Stimulated activated naive CD4-positive, alpha-beta T cell treated with Interleukin-2 at 50 U/mL for 16 hours (primary cell): ENCODE measurements around the gene PRDX5.
A peak's percentile ranks its signal among the peaks of the same experiment; 100 is the strongest.

Experiments
- DNase-seq: peaks from one replicate; lab custom pipeline; 2025; lab: John Stamatoyannopoulos, UW

PRDX5 gene

GRCh38 chr11:64317961-64318765, at the start of gene PRDX5:
Gene PRDX5, plus strand, starts transcription at chr11:64318121. Its CDS starts 95 bp downstream, at chr11:64318216.
- peak; percentile 94 for DNase-seq

DNA sequence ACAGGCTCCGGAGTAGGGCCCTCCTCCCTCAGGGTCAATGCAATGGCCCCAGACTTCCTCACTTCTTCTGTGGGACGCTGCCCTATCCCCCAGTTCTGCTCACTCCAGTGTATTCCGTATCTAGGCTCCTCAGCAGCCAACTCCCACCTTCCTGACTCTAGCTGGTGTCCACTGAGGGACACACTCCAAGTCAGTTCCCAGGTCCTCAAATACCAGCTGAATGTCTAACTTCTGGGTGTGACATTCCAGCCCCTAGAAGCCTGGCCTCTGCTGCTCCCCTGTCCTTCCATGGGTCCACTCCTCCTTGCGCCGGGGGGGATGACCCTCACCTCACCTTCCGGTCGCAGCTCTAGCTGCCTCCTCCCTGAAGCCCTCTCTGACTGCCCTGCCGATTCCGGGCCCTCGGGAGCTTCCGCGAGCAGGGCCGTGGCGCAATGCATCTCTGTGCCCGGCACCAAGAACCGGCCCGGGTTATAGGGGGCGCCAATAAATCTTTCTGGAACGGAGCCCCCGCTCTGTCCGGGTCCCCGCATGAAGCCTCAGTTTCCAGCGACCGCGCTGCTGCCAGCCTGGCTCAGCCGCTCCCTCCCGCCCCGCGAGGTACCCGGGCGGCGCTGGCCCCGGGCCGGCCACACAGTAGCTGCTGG, 48.9 kb upstream of the PRDX5 start:
- peak; percentile 28 for DNase-seq

DNA sequence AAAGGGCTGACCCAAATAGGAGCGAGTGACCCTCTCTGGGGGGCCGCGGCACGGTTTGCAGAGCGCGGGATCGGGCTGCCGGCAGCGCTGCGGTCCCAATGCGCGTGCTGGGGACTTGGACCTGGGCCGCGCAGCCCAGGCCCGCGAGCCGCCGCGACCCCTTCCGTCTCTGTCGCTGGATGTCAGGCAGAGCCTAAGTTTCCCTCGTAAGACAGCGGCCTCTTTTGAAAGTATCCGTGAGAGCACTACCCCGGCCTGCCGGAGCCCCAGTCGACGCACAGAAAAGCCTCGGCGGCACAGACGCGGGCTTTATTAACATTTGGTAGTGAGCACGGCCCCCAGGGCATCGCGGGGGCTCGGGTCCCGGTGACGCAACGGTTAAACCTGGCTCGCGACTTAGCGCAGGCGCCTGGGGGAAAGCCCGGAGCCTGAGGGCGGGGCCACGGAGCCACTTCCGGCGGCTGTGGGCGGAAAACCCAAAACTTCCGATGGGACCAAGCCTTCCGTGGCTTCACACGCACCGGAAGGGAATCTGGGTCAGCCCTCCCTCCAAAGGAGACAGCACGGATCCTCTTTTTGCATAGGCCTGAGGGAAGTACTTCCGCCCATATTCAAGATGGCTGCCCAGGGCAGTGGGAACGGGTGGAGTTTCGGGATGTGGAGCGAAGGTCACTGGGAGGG, 48.2 kb upstream of the PRDX5 start:
- DNase-seq: peak; percentile 98

GRCh38 chr11:64275031-64275800, 42.7 kb upstream of the PRDX5 start:
- DNase-seq: no peak

GRCh38 chr11:64275841-64276240, 42.1 kb upstream of the PRDX5 start:
- DNase-seq: no peak

DNA sequence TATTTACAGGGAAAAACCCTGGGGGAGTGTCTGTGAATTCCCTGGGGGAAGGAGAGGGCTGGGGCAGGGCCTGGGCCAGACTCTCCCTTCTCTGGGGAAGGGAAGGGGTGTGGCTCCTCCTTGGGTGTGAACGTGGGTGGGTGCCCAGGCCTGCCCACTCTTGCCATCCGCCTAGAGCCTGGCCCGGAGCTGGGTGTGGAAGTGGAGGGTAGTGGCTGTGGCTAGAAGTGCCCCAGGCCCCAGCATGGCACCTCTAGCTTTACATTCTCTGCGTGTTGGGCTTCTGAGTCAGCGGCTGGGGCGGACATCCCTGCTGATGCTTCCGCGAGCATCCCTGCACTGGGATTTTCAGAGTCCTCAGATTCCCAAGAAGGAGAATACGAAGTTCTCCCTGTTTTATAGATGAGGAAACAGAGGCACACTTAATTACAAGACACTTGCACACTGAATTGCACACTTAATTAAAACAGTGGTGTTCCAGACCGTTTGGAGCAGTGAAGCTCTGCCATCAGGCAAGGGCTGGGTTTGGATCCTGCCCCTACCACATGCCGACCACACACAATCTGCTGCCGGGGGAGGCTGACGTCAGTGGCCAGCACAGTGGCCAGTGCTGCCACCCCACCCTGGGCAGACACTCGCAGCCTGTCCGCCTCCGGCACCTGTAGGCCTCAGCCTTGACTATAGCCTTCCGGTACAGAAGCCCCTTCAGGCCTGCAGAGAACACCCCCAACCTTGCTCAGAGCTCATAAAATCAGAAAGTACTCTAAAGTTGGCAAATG, 41.1 kb upstream of the PRDX5 start:
- DNase-seq: no peak

DNA sequence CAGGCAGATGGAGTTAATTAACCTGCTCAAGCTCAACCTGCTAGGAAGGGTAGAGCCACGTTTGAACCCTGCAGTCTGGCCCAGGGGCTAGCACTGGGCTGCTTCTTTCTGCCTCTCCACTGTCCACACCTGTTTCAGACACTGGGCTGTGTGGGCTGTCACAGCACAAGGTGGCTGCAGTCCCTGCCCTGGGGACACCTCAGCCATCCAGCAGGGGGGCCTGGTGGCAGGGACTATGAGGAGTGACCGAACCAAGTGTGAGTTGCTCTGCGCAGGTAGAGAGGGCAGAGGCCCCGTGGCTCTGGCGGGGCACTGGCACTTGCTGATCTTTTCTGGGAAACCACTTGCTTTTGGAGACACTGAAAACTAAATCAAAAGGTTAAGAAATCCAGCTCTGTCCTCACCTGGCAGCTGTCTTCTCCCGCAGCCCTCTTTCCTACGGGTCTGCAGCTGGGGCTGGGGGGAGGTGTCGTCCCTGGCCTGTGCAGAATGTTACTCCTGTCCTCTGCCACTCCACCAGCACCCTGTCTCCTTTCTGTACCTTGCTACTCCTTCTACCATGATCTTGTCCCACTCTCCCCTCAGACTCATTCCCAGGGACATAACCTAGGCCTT, 39.2 kb upstream of the PRDX5 start:
- DNase-seq: no peak

- no peak for DNase-seq
These were observed 35.8 kb upstream of the PRDX5 start for GRCh38 chr11:64281957-64282770.

DNA sequence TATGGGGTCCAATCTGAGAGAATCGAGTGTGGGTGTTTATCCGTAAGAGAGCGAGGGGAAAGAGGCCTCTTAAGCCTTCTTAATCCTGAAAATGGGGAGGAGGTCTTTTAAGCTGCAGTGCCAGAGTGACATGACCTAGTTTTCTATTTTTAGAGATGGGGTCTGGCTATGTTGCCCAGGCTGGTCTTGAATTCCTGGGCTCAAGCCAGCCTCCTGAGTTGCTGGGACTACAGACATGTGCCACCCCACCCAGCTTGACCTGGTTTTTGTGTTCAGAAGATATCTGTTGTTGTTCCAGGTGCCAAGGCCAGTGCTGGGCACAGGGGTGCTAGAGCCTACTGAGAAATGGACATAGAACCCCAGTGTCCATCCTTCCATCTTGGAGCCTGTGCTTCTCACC, 34.8 kb upstream of the PRDX5 start:
- no peak for DNase-seq

- peak; percentile 89 for DNase-seq
These were observed 33.6 kb upstream of the PRDX5 start, which contains the start of gene BAD for GRCh38 chr11:64284048-64284961. Gene BAD, minus strand, starts transcription at chr11:64284665. Its CDS starts 297 bp downstream, at chr11:64284368.

DNA sequence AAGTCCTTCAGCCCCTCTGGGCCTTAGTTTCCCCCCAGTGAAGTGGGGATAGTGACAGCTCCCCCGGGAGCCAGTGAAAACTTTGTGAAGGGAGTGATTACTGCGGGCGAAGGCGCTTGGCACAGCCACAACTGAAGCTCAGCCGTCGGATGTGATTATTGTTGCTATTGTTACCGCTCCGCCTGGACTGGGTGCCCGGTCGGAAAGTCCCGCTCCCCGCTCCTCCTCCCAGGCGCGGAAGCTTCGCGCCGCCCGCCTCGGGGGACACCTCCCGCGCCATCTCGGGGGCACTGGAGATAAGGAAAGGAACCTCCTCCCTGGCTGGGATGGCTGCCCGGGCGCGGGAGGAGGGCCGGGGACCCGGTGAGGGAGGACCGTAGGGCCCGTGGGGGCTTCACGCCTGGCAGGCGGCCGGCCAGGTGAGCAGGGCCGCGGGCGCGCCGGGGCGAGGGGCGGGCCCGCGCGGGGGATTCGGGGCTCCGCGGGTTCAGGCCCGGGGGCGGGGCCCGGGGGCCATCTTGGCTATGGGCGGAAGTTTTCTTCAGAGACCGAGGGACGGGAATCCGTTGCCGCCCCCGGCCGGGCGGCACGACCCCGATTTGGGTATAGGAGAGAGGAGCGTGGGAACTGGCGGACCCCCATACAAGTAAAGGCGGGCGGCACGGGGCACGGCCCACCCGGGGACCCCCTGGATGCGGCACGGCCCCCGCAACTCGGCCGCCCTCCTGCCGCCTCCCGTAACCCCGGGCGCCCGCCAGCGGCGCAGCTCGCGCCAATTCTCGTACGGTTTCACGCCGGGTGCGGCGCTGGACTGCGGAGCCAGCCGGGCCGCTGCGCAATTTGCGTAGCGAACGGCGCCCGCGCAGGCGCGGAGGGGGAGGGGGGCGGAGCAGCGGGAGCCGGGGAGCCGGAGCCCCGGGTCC, 32.7 kb upstream of the PRDX5 start, which contains the start of gene GPR137:
Gene GPR137, plus strand, starts transcription at position 887 of the 923 bp plus-strand sequence. CDS start 677 bp downstream, outside the sequence.
- DNase-seq: peak; percentile 85

DNA sequence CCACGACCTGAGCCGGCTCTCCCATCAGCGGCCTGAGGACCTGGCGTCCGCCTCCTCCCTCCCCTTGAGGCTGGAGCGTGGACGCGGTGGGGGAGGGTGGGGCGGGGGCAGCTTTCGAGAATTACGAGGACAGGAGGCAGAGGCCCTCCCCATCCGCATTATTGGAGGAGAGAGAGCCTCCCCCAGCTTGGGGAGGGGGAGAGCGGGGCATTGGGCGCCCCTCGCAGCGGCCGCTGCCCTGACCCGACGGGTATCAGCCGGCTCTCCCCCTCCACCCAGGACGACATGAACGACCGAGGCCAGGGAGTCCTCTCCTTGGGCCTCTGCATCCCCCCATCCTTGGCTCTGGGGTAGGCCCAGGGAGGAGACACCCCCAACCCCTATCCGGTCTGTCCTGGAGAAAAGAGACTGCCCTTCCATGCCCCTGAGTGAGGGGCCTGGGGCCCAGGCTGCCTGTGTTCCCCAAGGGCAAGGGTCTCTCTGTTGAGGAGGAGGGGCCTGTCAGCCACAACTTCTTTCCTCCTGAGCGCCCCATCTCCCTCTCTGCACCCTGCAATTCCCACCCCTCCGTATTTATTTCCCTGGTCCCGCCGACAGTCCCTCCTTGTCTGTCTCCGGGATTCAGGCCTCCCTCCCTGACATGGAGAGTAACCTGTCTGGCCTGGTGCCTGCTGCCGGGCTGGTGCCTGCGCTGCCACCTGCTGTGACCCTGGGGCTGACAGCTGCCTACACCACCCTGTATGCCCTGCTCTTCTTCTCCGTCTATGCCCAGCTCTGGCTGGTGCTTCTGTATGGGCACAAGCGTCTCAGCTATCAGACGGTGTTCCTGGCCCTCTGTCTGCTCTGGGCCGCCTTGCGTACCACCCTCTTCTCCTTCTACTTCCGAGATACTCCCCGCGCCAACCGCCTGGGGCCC, 31.8 kb upstream of the PRDX5 start:
- no peak for DNase-seq

DNA sequence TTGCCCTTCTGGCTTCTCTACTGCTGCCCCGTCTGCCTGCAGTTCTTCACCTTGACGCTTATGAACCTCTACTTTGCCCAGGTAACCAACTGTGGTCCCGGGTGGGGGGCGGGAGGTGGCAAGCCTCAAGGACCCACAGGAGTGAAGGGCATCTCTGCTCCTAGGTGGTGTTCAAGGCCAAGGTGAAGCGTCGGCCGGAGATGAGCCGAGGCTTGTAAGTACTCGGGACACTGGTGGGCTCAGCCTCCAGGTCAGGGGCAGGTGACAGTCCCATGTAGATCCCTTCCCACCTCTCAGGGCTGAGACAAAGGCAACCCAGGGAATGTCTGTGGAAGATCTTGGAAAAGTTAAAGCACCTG, 31.1 kb upstream of the PRDX5 start:
- no peak for DNase-seq

DNA sequence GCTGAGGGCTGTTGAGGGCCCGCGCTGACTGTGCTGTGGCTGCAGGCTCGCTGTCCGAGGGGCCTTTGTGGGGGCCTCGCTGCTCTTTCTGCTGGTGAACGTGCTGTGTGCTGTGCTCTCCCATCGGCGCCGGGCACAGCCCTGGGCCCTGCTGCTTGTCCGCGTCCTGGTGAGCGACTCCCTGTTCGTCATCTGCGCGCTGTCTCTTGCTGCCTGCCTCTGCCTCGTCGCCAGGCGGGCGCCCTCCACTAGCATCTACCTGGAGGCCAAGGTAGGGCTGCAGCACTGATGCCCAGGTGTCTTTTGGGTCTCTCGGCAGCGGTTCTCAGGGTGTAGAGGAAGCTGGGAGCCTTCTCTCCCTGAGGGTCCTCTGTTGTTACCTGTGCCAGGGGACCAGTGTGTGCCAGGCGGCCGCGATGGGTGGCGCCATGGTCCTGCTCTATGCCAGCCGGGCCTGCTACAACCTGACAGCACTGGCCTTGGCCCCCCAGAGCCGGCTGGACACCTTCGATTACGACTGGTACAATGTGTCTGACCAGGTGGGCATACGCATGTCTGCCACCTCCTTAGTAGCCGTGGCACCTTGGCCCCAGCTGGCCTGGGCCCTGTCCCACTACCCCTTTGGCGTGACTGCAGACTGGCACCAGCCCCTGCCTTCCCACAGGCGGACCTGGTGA, 30.1 kb upstream of the PRDX5 start:
- no peak for DNase-seq

- no peak for DNase-seq
These were observed 29.6 kb upstream of the PRDX5 start for GRCh38 chr11:64288353-64288750.

DNA sequence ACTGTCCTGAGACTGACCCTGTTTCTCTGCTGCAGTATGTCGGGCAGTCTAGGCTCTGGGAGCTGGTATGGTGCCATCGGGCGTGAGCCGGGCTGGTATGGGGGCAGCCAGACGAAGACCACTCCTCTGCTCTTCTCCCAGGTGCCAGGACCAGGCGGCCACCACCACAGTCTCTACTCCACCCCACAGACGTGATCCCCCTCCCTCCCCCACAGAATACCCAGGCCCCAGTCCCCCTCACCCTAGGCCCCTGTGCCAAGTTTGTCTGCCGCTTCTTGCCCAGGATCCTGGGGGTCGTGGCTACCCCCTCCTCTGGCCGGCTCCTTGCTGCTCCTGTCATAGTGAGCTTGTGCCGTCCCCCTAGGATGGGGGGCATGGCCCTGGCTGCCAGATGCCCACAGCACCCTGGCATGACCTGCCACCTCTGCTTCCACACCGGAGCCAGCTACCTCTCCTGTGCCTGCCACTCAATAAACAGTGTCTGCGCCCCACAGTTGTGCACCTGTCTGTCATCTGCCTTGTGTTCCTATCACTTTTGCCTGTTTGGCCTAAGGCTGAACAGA, 28.8 kb upstream of the PRDX5 start:
- no peak for DNase-seq
